Activated CD4-positive, alpha-beta T cell treated with anti-CD3 and anti-CD28 coated beads, Interleukin-2, amount 50 U/mL, for 48 hours (primary cell): ENCODE data around the gene TTLL6.

ENCODE experiments used
- DNase-seq, 2 experiments: peaks; one replicate each; pipeline ENCODE4 v3.0.0-alpha.2; 2020

The TTLL6 gene

DNA sequence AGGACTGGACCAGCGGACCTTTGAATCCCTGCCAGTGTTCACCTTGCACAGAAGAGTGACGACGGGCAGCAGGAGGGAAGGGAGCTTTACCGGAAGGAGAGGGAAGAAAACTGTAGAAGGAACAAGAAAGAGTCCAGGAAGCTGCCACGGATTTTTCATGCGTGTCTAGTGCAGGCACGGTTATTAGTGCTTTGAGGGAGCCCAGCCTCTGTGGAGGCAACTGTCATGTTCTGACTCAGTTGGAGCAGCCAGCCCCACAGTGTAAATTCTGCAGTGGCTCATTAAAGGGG, 82.0 kb downstream of the TTLL6 start:
- no peak for DNase-seq

DNA sequence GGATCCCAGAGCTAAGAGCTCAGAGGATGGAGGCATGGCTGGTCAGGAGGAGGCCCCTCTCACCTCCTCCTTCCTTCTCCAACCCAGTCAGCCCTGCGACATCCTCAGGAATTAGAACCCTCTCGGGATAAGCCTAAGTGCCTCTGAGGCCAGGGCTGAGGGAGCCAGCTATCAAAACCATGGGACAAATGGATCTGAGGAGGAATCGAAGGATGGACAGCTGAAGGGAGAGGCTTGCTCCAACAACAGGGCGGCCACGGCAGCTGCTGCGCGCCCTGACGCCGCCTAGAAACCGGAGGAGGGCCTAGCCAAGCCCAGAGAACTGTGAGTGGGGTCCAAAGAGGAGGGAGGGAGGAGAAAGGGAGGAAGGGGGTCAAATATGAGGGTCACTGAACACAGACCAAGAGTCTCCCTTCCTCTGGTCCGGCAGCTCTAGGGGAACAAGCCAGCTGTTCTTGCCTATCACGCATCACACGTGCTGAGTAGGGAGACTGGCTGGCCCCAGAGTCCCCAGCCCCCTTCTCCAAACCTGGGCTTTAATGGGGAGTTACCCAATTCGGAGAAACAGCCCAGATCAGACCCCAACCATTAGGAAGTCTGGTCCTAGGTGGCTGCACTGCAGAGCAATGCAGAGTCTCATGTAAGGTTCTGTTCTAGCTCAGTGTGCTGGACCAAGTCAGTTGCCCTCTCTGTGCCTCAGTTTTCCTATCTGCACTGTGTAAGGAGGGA, 82.5 kb downstream of the TTLL6 start:
- DNase-seq = no peak

DNA sequence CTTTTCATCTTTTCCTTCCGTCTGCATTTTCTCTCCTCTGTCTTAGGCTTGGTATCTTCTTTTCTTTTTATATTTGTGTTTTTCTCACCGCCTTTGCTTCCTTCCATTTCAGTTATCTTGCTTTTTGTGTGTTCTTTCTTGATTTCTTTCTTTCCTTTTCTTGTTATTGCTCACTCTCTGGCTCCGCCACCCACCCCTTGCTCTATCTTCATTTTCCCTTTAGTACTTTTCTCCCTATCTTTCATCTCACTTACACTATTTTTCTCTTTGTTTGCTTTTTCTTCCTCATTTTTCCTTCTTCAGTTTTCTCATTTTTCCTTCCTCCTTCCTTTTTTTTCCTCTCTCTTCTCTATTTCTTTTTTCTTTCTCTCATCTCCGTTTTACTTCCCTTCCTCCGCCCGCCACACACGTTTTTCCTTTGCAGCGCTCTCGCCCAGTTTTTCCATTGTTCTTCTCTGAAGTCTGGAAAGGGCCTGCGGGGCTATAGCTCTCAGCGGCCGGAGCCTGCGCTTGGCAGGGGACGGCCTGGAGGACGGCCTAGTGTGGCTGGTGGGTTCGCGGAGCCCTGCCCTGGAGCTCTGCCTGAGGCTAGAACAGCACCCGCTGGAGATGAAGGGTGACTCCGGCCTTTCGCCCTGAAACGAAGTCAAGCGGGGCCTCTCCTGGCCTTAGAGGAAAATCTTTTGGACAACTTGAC, 83.2 kb downstream of the TTLL6 start:
- no peak for DNase-seq

DNA sequence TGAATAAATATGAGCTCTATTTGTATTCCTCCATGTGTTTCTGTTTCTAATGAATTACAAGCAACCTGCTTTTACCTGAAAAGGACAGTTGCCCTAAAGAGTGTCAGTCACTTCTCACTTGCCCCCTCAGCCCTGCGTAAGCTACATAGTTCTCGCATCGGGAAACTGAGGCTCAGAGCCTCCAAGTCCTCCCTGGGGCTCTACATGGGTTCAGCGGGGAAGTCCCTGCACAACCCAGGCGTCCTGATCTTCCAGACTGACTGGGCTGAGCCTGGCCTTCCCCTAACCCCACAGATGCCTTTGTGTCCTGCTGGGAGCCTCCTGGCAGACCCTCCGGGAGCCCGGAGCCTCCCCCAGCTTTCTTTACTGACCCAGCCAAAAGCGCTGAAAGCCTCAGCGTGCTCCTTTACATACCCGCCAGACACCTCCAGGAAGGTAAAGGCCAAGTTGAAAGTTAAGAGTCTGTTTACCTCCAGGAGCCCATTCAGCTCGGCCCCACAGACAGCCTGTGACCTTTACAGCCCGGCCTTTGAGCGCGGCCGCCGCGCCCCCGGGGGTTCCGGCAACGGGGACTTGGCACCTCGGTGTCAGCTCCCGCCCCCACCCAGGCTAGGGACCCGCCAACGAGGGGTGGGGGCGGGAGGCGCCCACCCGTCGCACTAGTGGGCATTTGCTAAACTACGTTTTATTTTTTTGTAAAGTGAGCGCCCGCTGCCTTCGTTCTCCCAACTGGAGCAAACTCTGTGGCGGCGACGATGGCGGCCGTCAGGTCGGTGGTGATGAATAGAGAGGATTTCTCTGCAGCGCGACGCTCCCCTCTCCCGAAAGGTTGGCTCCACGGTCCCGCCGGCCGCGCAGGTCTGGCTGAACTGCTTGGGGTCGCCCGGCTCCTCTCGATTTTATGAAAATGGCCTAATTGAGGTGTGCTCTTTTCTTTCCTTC, 84.1 kb downstream of the TTLL6 start:
- no peak for DNase-seq

DNA sequence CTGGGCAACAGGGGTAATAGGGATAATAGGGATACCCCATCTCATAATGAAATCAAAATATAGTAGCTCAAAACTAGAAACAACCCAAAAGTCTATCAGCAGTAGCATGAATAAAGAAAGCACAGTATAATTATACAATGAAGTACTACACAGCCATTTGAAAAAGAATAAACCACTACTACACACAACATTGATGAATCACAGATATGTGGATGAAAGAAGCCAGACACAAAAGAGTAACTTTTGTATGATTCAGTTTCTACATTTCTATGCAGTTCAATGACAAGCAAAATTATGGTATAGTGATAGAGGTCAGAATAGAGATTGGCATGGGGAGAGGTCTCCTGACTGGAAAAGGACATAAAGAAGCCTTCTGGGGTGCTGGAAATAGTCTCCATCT, 85.7 kb downstream of the TTLL6 start:
- DNase-seq = no peak

DNA sequence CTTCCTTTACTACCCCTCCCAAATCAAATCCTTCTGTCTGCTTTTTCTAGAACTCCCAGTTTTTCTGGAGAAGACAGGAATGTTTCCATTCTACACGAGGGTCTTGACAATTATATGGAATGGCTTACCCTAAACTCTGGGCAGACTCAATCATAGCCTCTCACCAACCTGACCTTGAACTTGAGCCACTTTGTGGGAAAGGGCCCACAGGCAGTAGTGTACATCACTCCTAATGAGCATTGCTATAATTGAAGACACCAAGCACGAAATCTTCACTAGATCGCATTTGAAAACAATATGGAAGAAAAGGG, 86.8 kb downstream of the TTLL6 start:
- DNase-seq = no peak

DNA sequence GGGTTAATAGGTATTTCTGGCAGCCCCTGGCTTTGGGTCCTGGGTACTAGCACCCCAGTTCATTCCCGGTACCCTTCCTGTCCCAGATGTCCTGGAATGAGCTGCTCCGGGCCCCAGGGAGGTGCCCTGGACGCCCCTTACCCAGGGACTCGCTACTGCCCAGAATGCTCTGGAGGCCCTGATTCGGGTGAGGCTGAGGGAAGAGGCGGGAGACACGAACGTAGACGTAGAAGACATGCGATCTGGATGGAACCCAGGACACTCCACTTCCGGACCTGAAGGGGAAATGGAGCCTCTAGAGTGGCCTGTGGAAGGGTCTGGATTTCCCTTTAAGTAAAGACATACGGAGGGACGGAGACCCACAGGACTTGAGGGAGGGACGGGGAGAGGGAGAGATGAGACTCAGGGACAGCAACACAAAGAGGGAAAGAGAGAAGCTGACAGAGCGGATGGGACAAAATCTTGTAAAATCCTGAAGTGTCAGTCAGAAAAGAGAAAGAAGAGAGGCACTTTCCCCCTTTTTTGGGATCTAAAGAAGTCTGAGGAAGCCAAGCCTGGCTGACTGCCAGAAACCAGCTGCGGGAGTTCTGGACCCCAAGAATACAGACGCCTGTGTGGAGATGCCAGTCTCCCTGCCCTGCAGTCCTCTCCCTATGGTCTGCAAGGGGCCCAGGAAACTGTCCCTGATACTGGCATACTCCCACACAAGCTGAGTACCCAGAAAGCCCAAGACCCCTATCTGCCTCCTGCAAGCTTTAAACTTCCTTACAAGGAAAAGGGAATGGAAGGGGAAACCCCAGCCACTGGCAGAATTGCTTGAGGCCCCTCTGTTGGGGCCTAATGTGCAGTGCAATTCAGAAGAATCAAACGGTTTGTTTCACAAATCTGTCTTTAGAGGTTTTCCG, 87.4 kb downstream of the TTLL6 start:
- DNase-seq = no peak

DNA sequence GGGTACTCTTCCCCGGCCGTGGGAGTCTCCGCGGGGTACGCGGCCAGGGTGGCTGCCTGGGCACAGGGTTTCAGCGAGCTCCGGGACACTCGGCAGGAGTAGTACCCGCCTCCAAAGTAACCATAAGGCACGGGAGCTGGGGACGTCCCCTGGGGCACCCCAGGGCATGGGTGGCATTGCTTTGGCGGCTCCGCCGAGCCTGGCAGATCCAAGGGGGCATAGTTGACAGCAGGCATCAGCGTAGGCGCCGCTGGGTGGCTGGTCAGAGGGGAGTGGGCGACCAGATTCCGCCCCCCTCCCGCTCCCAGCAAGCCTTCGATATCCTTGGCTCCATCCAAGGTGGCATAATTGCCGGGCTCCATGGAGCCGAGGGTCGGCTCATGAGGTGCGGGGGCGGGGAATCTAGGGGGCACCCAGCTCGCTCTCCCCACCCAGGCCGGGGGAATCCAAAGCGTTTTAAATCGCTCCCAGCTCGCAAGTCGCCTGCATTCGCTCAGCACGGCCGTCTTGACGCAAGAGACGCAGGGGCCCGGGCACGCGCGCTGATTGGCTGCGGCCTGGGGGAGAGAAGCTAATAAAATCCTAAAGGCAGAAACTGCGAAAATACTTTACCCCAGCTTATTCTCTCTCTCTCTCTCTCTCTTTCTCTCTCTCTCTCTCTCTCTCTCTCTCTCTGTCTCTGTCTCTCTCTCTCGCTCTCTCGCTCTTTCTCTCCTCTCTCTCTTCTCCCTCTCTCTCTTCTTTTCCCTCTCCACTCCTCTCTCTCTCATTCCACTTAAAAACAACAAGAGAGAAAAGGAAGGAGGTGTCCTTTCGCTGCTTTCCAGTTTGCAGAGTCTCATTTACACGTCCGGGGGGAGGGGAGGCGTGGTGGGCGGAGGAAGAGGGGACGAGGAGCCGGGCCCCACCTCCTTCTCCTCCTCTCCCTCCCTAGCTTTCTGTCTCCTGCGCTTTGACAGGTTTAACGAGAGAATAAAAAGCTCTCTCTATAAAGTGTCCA, 88.5 kb downstream of the TTLL6 start, which contains the start of gene HOXB13:
Gene HOXB13 (minus strand): TSS at position 519 of the 1,000 bp plus-strand sequence. CDS start 157 bp downstream, at position 362.
- DNase-seq = peak; percentile 51 to 53

DNA sequence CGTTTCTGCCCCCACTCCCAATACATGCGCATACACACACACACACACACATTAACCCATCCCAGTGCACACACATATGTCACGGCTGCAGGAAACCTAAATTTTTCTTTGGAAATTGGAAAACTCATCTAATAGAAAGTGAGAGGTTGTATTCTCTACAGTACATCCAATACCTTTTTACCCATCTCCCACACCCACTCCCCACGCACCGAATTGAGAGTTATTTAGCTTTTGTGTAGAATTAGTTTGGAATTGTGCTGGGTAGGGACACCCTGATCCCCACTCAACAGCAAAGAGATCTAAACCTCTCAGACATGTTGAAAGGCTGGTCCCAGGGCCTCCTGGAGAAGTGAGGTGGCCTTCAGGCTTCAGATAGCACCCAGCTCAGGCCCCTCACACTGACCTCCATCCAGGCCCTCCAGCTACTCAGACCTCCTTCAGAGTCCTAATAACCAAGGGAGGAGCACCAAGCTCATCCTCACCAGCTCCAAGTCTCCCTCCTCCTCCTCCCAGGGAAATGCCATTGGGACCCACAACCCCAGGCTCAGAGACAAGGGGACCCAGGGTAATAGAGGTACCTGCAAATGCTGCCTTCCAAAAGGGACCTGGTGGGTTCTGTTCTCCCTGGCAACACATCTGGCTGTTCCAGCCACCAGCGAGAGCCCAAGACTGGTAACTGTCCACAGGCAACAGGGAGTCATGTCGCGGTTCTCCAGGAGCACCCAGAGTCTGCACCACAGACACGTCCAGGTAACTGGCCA, 89.4 kb downstream of the TTLL6 start:
- no peak for DNase-seq

DNA sequence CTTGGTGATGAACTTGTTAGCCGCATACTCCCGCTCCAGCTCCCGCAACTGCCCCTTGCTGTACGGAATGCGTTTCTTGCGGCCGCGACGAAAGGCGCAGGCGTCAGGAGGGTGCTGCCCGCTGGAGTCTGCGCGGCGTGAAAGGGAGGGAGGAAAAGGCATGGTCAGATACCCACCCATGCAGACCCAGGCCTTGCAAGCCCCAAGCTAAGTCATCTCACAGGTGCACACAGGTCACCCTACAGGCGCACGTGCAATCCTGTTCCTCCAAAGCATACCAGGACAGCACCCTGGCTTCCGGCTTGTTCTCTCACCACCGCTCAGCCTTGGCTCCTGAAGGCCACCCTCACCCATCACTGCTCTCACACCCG, 90.1 kb downstream of the TTLL6 start:
- DNase-seq = no peak

DNA sequence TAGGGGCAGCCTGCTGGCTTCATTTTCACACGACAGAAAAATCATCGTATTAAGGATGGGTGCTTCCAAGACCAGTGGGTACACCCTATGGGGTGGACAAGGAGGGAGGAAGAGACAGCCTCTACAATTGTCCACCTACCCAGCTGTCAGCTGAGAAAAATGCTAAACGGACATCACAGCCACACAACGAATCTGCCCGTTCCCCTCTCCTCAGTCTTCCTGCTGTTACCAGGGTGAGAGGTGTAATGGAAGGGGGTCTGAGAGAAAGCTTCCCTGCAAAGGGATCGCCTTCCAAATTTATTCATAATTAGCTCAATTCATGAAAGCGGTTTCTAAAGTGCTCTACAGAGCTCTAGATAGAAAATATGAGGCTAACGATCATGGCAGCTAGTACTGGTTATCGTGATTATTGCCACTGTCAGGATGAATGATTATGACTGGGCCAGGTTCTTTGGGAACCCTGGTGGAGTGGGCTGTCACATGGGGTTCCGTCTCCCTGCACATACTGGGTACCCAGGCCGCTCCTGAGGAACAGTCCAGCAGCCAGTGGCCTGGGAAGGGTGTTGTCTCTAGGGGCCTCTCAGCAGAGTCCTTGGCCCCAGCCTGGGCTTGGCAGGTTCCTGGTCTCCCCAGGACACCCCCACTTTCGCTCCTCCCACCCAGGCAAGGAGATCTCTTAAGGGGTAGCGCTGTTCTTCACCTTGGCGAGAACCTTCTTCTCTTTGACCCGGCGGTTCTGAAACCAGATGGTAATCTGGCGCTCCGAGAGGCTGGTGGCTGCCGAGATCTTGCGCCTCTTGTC, 90.7 kb downstream of the TTLL6 start:
- no peak for DNase-seq

DNA sequence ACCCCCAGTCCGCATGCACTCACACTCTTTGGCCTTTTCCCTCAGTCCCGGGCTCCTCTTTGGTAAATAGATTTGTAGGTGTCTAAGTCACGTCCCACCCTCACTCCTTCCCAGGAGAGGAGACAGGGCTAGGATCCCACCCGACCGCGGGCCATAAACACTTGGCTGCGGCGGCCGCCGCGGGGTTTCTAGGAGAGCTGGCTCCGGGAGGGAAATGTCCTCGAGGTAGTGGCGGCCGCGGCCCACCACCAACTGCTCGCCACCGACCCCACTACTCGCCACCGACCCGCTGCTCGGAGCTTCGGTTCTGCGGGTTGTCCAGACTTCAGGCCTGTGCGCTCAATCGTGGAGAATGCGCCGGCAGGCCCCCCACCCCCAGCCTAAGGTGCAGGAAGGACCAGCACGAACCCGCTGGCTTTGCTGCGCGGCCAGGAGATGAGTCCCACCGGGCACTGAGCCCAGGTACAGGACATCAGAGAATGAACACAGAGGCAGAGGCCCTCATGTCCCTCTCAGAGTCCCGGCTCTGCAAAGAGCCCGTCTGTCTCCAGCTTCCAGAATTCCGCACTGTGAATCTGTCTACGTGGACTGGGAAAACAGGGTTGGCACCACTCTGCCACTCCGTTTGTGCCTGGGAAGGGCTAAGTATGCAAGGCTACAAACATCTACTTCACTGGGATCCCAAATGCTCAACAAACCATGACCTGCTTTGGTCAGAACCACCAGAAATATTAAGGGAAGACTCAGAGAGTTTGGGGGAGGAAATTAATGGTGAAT, 91.6 kb downstream of the TTLL6 start:
- no peak for DNase-seq

DNA sequence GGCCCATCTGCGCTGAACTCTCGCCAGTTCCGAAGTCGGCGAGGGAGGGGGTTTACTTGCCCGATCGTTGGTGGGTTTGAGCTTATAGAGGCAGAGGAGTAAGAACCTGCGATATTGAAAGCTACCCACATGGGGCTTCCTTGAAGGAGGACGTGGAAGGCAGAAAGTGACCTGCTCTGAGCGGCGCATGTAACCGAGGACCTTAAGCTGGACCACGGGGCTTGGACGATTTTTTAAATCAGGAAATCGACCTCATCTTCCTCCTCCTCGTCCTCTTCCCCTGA, 92.1 kb downstream of the TTLL6 start:
- DNase-seq = no peak

DNA sequence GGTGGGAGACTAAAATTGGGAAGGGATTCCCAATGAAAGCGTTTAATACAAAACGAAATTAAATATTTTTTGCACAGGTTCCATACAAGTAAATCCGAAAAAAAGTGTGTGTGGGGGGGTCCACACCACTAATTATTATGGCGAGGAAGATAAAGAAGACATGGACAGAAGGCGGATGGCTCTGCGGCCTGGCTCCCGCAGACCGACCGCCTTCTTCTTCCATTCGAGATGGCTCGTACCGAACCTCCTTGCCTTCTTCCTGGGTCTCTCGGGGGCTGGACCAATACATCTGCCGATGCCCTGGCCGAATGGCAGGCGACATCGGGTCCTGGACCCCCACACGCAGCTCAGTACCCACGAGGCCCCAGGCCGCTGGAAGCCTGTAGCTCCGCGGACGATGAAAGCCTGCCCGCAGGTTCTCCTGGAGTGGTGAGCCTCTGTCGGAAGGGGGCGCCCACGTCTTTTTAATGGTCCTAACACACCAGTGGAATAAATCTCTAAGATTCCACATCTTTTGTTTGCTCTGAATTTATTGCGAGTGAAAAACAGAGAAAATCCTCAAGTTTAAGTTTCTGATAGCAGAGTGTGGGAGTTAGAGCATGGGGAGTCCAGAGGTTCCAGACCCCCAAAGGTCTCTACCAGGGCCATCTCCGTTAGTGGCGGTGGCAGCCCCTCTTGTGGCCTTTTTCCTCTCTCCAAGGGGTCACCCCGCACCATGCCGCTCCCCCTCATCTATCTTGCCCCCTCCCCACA, 92.6 kb downstream of the TTLL6 start:
- peak; percentile 87 to 90 for DNase-seq

DNA sequence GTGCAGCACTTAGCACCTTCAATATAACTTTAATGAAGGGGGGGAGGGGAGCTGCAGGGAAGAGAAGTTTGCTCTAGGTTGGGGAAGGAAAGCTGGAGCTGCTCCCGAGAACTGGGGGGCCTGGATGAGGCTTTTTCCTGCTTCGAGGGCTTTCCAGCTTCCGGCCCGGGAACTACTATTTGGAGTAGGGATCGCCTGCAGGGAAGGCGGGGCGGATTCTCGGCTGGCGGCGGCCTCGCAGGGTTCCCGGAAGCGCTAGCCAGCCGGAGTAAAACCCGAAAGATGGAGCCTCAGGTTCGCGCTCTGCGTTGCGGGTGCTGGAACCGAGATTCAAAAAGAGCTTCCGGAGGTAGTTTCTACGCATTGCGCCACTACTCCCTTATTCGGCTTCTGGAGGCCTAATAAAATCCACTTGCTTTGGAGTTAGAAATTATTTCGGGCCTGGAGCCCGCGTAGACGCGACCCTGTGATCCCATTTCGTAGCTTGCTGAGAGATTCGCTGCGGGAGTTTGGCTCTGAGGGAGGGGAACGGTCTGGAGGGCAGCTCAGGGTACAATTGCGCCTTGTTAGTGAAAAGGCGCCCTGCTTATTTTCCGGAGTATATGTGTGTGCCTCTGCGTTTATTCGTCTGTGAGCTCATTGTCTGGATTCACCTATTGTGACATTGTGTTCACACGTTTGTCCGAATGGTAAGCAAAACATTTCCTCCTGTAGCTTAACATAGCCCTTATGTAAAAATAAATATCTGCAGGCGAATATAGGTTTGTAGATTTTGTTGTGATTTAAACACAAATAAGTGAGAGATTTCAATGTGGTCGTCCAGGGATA, 93.4 kb downstream of the TTLL6 start:
- no peak for DNase-seq

DNA sequence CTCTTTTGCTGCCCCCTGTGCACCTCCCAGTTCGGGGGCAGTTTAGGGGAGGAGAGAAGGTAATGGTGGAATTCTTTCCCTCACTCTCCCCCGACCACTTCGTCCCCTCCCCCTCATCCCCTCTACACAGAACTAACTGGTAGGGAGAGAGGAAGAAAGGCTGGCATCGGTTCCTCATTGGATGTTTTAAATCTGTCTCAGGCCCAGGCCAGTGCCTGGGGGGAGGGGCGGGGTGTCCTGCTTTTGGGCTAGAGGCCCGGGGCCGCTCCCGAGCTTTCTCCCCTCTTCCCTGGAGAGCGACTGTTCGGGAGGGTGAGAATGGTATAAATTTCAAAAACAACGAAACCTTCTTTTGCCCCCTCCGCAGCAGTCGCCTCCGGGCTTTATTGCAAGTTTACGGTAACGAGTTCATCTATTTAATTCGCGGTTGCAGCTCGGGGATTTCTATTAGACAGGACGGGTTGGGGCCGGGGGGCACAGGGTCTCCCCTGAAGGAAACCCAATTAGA, 94.1 kb downstream of the TTLL6 start, which contains the start of gene PRAC2:
Gene PRAC2 (plus strand): TSS at position 271 of the 508 bp plus-strand sequence. CDS start 1,226 bp downstream, outside the sequence.
- no peak for DNase-seq
